GM12801 (cell line): ENCODE data around the gene WNT8A.

Source experiments
- CTCF ChIP-seq: IDR thresholded peaks from one replicate; pipeline ENCODE4 v1.5.1; 2011; ENCODE audit warnings: control low read depth; ENCODE audit not compliant: insufficient read length; ENCODE audit errors: extremely low read depth

WNT8A gene

GRCh38 chr5:138110266-138110963 is 26.6 kb downstream of the WNT8A start:
- TF ChIP-seq CTCF = no peak

GRCh38 chr5:138111181-138111580 is 27.3 kb downstream of the WNT8A start:
- TF ChIP-seq CTCF = no peak

GRCh38 chr5:138111937-138112336 is 28.1 kb downstream of the WNT8A start:
- no peak for TF ChIP-seq CTCF

- no peak for TF ChIP-seq CTCF
Measured at GRCh38 chr5:138115254-138115653, 31.4 kb downstream of the WNT8A start.

- TF ChIP-seq CTCF = no peak
Measured at GRCh38 chr5:138128334-138128733, 44.5 kb downstream of the WNT8A start.

GRCh38 chr5:138129347-138129746 is 45.5 kb downstream of the WNT8A start:
- TF ChIP-seq CTCF = no peak

GRCh38 chr5:138132543-138132942 is 48.7 kb downstream of the WNT8A start:
- TF ChIP-seq CTCF = no peak
